ENCODE results near the gene NOXA1.

Gene NOXA1

DNA sequence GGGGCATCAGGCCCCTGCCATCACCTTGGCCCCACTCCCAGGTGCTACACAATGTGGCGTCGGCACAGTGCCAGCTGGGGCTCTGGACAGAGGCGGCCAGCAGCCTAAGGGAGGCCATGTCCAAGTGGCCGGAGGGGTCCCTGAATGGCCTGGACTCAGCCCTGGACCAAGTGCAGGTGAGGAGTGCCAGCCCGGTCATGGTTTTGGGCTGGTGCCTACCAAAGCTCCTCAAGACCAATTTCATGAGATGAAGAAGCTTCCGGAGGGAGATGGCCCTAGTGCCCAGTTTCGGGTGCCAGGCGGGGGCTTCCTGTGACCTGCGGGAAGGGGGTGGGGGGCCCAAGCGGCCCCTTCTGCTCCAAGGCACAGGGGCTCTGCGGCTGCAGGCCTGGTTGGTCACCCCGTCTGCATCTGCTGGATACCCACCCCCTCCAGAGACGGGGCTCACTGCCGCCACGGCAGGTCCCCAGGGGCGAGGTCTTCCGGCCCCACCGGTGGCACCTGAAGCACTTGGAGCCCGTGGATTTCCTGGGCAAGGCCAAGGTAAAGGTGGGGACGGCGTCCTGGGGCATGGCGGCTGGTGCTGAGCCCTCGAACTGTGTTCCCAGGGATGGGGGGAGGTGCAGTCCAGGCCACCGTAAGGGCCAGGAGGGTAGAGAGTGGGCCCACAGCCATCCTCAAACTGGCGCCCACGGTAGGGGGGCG lies 5.8 kb downstream of the NOXA1 start:
- no peak for DNase-seq

GRCh38 chr9:137429546-137429890 lies 6.3 kb downstream of the NOXA1 start:
- no peak for DNase-seq

- DNase-seq: no peak
Observed at GRCh38 chr9:137429974-137430722, 7.0 kb downstream of the NOXA1 start.

DNA sequence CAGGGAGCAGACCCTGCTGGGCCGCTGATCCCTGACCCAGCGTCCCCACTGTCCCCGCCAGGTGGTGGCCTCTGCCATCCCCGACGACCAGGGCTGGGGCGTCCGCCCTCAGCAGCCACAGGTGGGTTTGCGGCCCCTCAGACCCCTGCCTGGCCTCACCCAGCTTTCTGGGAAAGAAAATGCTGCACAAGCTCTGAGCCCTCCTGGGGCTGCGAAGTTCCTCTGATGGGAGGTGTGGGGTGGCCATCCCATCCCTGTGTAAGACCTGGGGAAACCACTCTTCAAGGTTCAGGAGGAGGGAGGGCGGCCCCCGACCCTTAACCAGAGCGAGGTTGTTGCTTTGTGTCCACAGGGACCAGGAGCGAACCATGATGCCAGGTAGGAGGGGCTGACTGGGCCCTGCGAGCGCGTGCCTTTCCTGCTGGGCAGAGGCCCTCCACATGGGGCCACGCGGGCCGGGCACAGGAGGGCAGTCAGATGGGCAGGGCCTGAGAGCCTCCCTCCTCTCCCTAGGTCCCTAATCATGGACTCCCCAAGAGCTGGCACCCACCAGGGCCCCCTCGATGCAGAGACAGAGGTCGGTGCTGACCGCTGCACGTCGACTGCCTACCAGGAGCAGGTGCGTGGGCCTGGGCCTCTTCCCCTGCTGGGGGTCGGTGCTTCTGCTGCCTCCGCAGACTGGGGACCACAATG lies 7.7 kb downstream of the NOXA1 start:
- DNase-seq: no peak

- no peak for DNase-seq
Observed at GRCh38 chr9:137431416-137431931, 8.3 kb downstream of the NOXA1 start.

GRCh38 chr9:137432687-137433348 lies 9.6 kb downstream of the NOXA1 start:
- DNase-seq: no peak

DNA sequence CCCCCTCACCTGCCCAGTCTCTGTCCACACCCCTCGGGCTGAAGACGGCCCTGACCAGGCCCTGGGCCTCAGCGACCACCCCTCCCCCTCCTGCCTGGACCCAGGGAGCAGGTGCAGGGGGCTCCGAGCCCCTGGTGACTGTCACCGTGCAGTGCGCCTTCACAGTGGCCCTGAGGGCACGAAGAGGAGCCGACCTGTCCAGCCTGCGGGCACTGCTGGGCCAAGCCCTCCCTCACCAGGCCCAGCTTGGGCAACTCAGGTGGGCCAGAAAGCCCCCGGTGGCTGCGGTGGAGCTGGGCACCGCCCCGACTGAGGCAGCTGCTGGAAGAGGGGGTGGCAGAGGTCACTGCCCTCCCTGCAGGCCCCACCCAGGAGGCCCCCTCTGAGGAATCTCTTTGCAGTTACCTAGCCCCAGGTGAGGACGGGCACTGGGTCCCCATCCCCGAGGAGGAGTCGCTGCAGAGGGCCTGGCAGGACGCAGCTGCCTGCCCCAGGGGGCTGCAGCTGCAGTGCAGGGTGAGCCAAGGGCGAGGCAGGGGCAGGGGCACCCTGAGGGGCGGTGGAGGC lies 10.2 kb downstream of the NOXA1 start:
- DNase-seq: no peak

- no peak for DNase-seq
Observed at GRCh38 chr9:137433916-137434431, 10.8 kb downstream of the NOXA1 start.

GRCh38 chr9:137434498-137435380 lies 11.5 kb downstream of the NOXA1 start:
- DNase-seq: no peak

GRCh38 chr9:137435381-137435891 lies 12.2 kb downstream of the NOXA1 start:
- DNase-seq: no peak

- no peak for DNase-seq
Observed at GRCh38 chr9:137435980-137436760, 13.0 kb downstream of the NOXA1 start.

- no peak for DNase-seq
Observed at GRCh38 chr9:137436761-137437600, 13.8 kb downstream of the NOXA1 start.

DNA sequence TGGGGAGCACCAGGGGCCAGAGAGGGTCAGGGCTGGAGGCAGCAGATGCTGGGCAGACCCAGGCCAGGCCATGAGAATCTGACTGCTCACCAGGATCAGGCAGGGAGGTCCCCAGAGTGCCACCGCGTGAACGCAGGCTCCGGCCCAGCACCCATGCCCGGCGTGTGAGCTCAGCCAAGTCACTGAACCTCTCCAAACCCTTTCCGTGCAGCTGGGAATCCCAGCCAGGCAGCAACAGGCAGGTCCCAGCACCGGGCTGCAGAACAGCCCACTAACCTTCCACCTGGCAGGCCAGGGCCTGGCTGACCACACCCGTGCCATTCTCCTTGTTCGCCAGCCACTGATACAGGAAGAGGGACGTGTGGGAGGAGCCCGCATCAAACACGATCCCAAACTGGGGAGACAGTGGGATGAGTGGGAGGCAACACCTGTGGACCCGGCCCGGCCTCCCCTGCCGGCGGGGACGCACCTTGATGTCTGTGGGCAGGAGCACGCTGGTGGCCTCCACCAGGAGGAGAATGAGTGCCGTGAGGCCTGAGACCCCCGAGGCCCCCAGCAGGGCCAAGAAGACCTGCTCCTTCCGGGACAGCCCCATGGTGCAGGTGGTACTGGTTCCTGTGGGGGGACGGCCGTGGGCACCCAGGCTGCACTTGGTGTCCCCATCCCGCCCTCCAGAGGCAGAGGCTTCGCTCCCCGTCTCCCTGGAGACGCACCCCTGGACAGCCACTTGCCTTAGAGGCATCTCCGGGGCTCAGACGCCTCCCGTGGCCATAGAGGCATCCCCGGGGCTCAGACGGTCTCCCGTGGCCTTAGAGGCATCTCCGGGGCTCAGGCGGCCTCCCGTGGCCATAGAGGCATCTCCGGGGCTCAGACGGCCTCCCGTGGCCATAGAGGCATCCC lies 14.7 kb downstream of the NOXA1 start:
- DNase-seq: no peak

GRCh38 chr9:137438591-137439157 lies 15.5 kb downstream of the NOXA1 start:
- DNase-seq: no peak

DNA sequence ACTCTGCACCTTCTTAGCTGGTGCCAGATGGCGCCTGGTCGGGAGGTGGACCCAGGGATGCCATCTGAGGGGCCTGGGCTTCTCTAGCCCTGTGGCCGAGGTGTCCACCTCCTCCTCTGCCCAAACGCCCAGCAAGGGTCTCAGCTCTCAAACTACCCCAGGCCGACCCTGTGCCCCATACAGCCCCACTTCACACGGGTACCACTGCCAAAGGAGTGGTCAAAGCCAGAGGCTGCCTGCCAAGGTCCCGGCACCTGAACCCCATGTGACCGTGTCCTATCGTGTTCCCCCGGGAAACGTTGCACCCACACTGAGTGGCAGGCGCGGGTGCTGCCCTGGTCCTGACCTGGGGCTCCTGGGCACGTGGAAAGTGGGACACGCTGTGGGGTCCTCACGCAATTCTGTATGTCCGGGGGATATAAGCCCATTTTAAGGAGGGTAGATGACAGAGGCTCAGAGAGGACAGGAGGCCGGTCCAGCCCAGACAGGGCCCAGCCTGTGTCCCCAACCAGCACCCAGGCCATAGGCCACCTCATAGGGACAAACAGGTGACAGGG lies 16.0 kb downstream of the NOXA1 start:
- no peak for DNase-seq

DNA sequence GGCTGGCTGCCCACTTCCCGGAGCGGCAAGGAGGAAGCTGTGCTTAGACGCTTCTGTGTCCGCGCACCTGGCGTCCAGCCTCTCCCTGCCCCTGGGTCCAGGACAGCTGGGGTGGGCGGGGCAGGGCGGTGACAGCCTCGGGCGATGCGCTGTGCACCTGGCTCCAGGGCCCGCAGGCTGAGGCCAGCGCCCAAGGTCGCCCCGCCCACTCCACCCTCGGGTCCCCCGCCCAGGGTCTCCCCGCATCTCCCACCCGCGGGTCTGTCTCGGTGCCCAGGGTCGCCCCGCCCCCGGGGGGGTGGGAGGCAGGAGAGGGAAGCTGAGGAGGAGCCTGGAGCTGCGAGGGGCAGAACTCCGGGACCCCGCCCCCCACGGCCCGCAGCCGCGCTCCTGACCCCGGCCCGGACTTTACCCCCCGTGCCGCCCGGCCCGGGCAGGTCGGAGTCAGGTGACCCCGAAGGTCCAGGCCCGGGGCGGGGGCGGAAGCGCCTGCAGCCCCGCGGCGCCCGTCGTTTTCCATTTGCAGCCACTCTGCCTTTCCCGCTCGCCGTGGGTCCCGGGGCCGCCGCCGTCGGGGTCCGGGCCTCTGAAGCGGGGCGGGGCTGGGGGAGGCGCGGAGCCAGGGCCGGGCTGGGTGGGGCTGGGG lies 18.2 kb downstream of the NOXA1 start, which contains the start of gene ENTPD8:
TSS of gene ENTPD8 (minus strand) at position 69 of the 646 bp plus-strand sequence. CDS start 3,072 bp downstream, outside the sequence.
- peak; percentile 46 for DNase-seq

- no peak for DNase-seq
Observed at GRCh38 chr9:137441935-137442321, 18.7 kb downstream of the NOXA1 start.
